HG03103 (cell line): ENCODE data around the gene KCNT2.
"Not testable (repeated sequence)": the region's sequence is repeated elsewhere in the genome, so short reads cannot be mapped to it uniquely, and the experiment has no call there.

Experiments used
- ATAC-seq: cut with Tn5 transposase; IDR thresholded peaks from one replicate; pipeline ENCODE4 v1.9.1; 2021; ENCODE audit warnings: low read depth; ENCODE audit not compliant: unreplicated experiment

KCNT2 gene

GRCh38 chr1:196357913-196358312, 250.3 kb downstream of the KCNT2 start:
- no peak for ATAC-seq

- ATAC-seq = no peak
These were observed 252.9 kb downstream of the KCNT2 start for GRCh38 chr1:196355206-196355786.

- ATAC-seq = no peak
These were observed 263.8 kb downstream of the KCNT2 start for GRCh38 chr1:196344453-196344852.

- no peak for ATAC-seq
These were observed 283.9 kb downstream of the KCNT2 start for GRCh38 chr1:196324345-196324744.

- no peak for ATAC-seq
These were observed 284.4 kb downstream of the KCNT2 start for GRCh38 chr1:196323869-196324268.

- ATAC-seq = no peak
These were observed 288.9 kb downstream of the KCNT2 start for GRCh38 chr1:196319301-196319700.

GRCh38 chr1:196317535-196318522, 290.4 kb downstream of the KCNT2 start:
- ATAC-seq = no peak

- no peak for ATAC-seq
These were observed 295.5 kb downstream of the KCNT2 start for GRCh38 chr1:196312739-196313138.

- no peak for ATAC-seq
These were observed 298.9 kb downstream of the KCNT2 start for GRCh38 chr1:196309386-196309785.

GRCh38 chr1:196308176-196308575, 300.1 kb downstream of the KCNT2 start:
- no peak for ATAC-seq

- ATAC-seq = no peak
These were observed 301.8 kb downstream of the KCNT2 start for GRCh38 chr1:196306421-196306820.

- no peak for ATAC-seq
These were observed 303.0 kb downstream of the KCNT2 start for GRCh38 chr1:196305216-196305615.

GRCh38 chr1:196302981-196303380, 305.3 kb downstream of the KCNT2 start:
- ATAC-seq = no peak

GRCh38 chr1:196302420-196302819, 305.8 kb downstream of the KCNT2 start:
- ATAC-seq = no peak

- no peak for ATAC-seq
These were observed 312.5 kb downstream of the KCNT2 start for GRCh38 chr1:196295766-196296165.

GRCh38 chr1:196278816-196279215, 329.4 kb downstream of the KCNT2 start:
- ATAC-seq = no peak

- ATAC-seq = no peak
These were observed 330.4 kb downstream of the KCNT2 start for GRCh38 chr1:196277860-196278259.

GRCh38 chr1:196271212-196271947, 336.9 kb downstream of the KCNT2 start:
- no peak for ATAC-seq

- ATAC-seq = not testable (repeated sequence)
These were observed 345.2 kb downstream of the KCNT2 start for GRCh38 chr1:196263086-196263485.

- ATAC-seq = no peak
These were observed 348.0 kb downstream of the KCNT2 start for GRCh38 chr1:196260270-196260669.

- no peak for ATAC-seq
These were observed 348.9 kb downstream of the KCNT2 start for GRCh38 chr1:196259316-196259715.
